ENCODE results near the gene PFDN2.

Gene PFDN2

GRCh38 chr1:161083748-161084596, 33.9 kb downstream of the PFDN2 start:
- Mint-ChIP-seq H3K4me3 (no peak overlapping the region), H3K9me3 (no peaks in the 10 kb centered on the region), H3K4me1 (ENCODE audit: low read depth) (peaks cover 7% of the 10 kb centered on the region), H3K36me3 (ENCODE audit: low read depth) (no peaks in the 10 kb centered on the region), H3K27ac (no peak overlapping the region), H3K27me3 (no peaks in the 10 kb centered on the region)

- H3K4me1 Mint-ChIP-seq (ENCODE audit: low read depth) = peaks cover 7% of the 10 kb centered on the region
- no peak overlapping the region for H3K27ac Mint-ChIP-seq
- H3K27me3 Mint-ChIP-seq = no peaks in the 10 kb centered on the region
- H3K9me3 Mint-ChIP-seq = no peaks in the 10 kb centered on the region
- no peaks in the 10 kb centered on the region for H3K36me3 Mint-ChIP-seq (ENCODE audit: low read depth)
- no peak overlapping the region for H3K4me3 Mint-ChIP-seq
Observed at GRCh38 chr1:161082996-161083747, 34.7 kb downstream of the PFDN2 start.

- Mint-ChIP-seq H3K27ac (no peak overlapping the region), H3K27me3 (no peaks in the 10 kb centered on the region), H3K36me3 (ENCODE audit: low read depth) (no peaks in the 10 kb centered on the region), H3K9me3 (no peaks in the 10 kb centered on the region), H3K4me3 (no peak overlapping the region), H3K4me1 (ENCODE audit: low read depth) (peaks cover 7% of the 10 kb centered on the region)
Observed at GRCh38 chr1:161082483-161082882, 35.4 kb downstream of the PFDN2 start.

- Mint-ChIP-seq H3K9me3 (no peaks in the 10 kb centered on the region), H3K4me1 (ENCODE audit: low read depth) (peaks cover 7% of the 10 kb centered on the region), H3K27ac (no peak overlapping the region), H3K36me3 (ENCODE audit: low read depth) (no peaks in the 10 kb centered on the region), H3K4me3 (no peak overlapping the region), H3K27me3 (no peaks in the 10 kb centered on the region)
Observed at GRCh38 chr1:161081519-161081918, 36.3 kb downstream of the PFDN2 start.

- Mint-ChIP-seq H3K4me3 (no peak overlapping the region), H3K36me3 (ENCODE audit: low read depth) (no peaks in the 10 kb centered on the region), H3K9me3 (no peaks in the 10 kb centered on the region), H3K4me1 (ENCODE audit: low read depth) (peaks cover 7% of the 10 kb centered on the region), H3K27ac (no peak overlapping the region), H3K27me3 (no peaks in the 10 kb centered on the region)
Observed at GRCh38 chr1:161080441-161081405, 37.1 kb downstream of the PFDN2 start.

GRCh38 chr1:161079436-161080110, 38.3 kb downstream of the PFDN2 start:
- Mint-ChIP-seq H3K9me3 (no peaks in the 10 kb centered on the region), H3K4me1 (ENCODE audit: low read depth) (peaks cover 7% of the 10 kb centered on the region), H3K36me3 (ENCODE audit: low read depth) (no peaks in the 10 kb centered on the region), H3K27ac (no peak overlapping the region), H3K27me3 (no peaks in the 10 kb centered on the region), H3K4me3 (no peak overlapping the region)

GRCh38 chr1:161077426-161077825, 40.4 kb downstream of the PFDN2 start:
- no peaks in the 10 kb centered on the region for H3K36me3 Mint-ChIP-seq (ENCODE audit: low read depth)
- no peaks in the 10 kb centered on the region for H3K27me3 Mint-ChIP-seq
- H3K9me3 Mint-ChIP-seq = no peaks in the 10 kb centered on the region
- peaks cover 7% of the 10 kb centered on the region for H3K4me1 Mint-ChIP-seq (ENCODE audit: low read depth)
- no peak overlapping the region for H3K4me3 Mint-ChIP-seq
- H3K27ac Mint-ChIP-seq = no peak overlapping the region

- peaks cover 17% of the 10 kb centered on the region for H3K4me1 Mint-ChIP-seq (ENCODE audit: low read depth)
- H3K27ac Mint-ChIP-seq = no peak overlapping the region
- H3K4me3 Mint-ChIP-seq = no peak overlapping the region
- no peaks in the 10 kb centered on the region for H3K27me3 Mint-ChIP-seq
- H3K36me3 Mint-ChIP-seq (ENCODE audit: low read depth) = no peaks in the 10 kb centered on the region
- H3K9me3 Mint-ChIP-seq = no peaks in the 10 kb centered on the region
Observed at GRCh38 chr1:161076410-161076809, 41.4 kb downstream of the PFDN2 start.

- H3K27ac Mint-ChIP-seq = no peak overlapping the region
- H3K36me3 Mint-ChIP-seq (ENCODE audit: low read depth) = no peaks in the 10 kb centered on the region
- peaks cover 26% of the 10 kb centered on the region for H3K4me1 Mint-ChIP-seq (ENCODE audit: low read depth)
- no peak overlapping the region for H3K4me3 Mint-ChIP-seq
- no peaks in the 10 kb centered on the region for H3K27me3 Mint-ChIP-seq
- no peaks in the 10 kb centered on the region for H3K9me3 Mint-ChIP-seq
Observed at GRCh38 chr1:161074676-161075368, 43.0 kb downstream of the PFDN2 start.

GRCh38 chr1:161073474-161074121, 44.2 kb downstream of the PFDN2 start:
- H3K36me3 Mint-ChIP-seq (ENCODE audit: low read depth) = peaks cover 10% of the 10 kb centered on the region
- H3K27me3 Mint-ChIP-seq = no peaks in the 10 kb centered on the region
- H3K9me3 Mint-ChIP-seq = no peaks in the 10 kb centered on the region
- peaks cover 26% of the 10 kb centered on the region for H3K4me1 Mint-ChIP-seq (ENCODE audit: low read depth)
- no peak overlapping the region for H3K27ac Mint-ChIP-seq
- no peak overlapping the region for H3K4me3 Mint-ChIP-seq

- Mint-ChIP-seq H3K27me3 (no peaks in the 10 kb centered on the region), H3K36me3 (ENCODE audit: low read depth) (peaks cover 13% of the 10 kb centered on the region), H3K9me3 (no peaks in the 10 kb centered on the region), H3K27ac (no peak overlapping the region), H3K4me1 (ENCODE audit: low read depth) (peaks cover 31% of the 10 kb centered on the region), H3K4me3 (no peak overlapping the region)
Observed at GRCh38 chr1:161072751-161073449, 44.9 kb downstream of the PFDN2 start.

- no peaks in the 10 kb centered on the region for H3K27me3 Mint-ChIP-seq
- peaks cover 23% of the 10 kb centered on the region for H3K36me3 Mint-ChIP-seq (ENCODE audit: low read depth)
- H3K27ac Mint-ChIP-seq = peak overlapping the region; percentile 19
- H3K9me3 Mint-ChIP-seq = no peaks in the 10 kb centered on the region
- H3K4me3 Mint-ChIP-seq = no peak overlapping the region
- H3K4me1 Mint-ChIP-seq (ENCODE audit: low read depth) = peaks cover 41% of the 10 kb centered on the region
Observed at GRCh38 chr1:161071886-161072371, 45.9 kb downstream of the PFDN2 start.

GRCh38 chr1:161070761-161071160, 47.1 kb downstream of the PFDN2 start:
- H3K36me3 Mint-ChIP-seq (ENCODE audit: low read depth) = peaks cover 32% of the 10 kb centered on the region
- H3K9me3 Mint-ChIP-seq = no peaks in the 10 kb centered on the region
- H3K27me3 Mint-ChIP-seq = no peaks in the 10 kb centered on the region
- peaks cover 51% of the 10 kb centered on the region for H3K4me1 Mint-ChIP-seq (ENCODE audit: low read depth)
- H3K27ac Mint-ChIP-seq = peak overlapping the region; percentile 99
- H3K4me3 Mint-ChIP-seq = no peak overlapping the region

Data from stimulated activated naive CD8-positive, alpha-beta T cell treated with anti-CD3 and anti-CD28 coated beads, Interleukin-15, Interleukin-2, amounts not matched to agents 100 ng/mL and 50 ng/mL, for 24 hours (primary cell).